HG02798 (cell line): ENCODE measurements around the gene POU3F3.

ENCODE experiments used
- ATAC-seq: cut with Tn5 transposase; IDR thresholded peaks from one replicate; pipeline ENCODE4 v1.9.1; 2021; ENCODE audit warnings: mild to moderate bottlenecking; ENCODE audit not compliant: unreplicated experiment, poor library complexity

Gene POU3F3

GRCh38 chr2:104846786-104847585 lies 6.9 kb upstream of the POU3F3 start:
- ATAC-seq: no peak

DNA sequence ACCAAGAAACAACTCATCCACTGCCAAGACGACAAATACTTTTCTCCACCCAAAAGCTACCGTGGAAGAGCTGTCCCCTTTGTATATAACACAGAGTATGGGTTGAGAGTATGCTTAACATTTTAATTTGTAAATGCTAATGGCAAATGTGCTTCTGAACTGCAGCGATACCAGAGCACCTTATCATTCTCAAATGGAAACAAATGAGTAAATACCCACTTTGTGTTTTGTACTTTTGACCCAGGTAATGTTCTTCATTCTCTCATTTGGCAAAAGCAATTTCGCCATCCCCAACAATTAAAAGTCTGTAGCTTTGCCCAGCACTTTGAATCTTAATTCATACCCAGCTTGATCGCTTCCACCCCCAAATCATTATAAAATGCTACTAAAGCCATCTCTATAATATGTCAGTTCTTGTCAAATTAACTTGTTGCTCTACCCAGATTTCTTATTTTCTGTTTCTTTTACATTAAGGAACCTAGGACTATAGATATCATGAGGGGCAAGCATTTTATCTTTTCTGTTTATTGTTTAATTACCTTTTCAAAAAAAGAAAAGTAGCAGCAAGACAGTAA lies 6.2 kb upstream of the POU3F3 start:
- no peak for ATAC-seq

DNA sequence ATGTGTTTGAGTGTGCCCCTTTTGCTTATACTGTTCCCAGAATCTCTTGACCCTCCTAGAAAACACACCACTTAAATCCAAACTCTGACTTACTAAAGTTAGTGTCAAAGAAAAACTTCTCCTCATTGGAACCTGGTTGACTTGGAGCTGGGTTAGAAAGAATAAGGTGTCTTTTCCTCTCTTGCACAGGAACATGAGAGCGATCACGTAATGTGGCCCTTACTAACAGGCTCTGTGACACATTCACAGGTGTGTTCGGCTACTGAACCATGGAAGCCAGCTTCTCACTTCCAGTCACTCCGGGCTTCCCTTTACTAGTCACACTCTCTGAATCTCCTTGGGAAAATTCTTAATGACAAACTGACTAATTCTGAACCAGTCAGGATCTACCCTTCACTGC lies 5.4 kb upstream of the POU3F3 start:
- no peak for ATAC-seq

GRCh38 chr2:104849101-104849500 lies 4.8 kb upstream of the POU3F3 start:
- no peak for ATAC-seq

GRCh38 chr2:104849618-104850141 lies 4.2 kb upstream of the POU3F3 start:
- peak; percentile 37 for ATAC-seq

DNA sequence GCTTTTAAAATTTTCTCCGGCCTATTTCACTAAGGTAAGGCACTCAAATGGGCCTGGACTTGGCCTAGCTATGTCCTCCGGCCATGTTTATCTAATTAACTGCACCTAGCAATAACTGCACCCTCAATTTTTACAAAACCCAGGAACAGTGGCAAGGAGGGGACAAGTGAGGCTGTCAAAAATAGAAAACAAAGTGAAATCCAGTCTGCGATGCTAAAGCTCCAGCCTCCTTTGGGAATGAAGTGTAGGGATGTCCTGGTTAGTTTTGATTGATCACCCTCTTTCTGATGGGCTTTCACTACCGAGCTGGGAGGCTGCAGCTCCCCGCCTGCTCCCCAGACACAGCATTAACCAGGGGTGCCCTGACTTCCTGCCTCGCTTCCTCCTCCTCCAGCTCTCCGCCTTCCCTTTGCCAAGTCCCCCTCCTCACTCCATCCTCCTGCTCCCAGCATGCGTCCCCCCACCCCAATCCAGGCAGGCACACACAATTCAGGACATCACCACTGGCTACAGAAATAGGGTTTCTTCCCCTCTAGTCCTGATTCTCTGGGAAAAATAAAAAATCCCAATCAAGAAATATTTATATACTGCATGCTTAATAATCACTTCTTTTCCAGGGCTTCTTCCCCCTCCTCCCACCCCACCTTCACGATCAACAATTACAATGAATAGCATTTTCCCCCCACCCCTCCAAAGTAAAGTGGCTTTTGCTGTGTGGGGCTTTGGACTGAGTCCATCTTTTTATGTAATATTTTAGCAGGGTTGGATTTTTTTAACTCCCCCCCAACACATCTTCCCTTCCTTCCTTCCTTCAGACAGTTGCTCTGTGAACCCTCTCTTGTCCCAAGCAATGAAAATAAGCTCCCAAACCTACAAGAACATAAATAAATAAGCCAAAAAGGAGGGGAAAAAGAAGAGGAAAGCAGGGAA lies 3.3 kb upstream of the POU3F3 start:
- no peak for ATAC-seq

DNA sequence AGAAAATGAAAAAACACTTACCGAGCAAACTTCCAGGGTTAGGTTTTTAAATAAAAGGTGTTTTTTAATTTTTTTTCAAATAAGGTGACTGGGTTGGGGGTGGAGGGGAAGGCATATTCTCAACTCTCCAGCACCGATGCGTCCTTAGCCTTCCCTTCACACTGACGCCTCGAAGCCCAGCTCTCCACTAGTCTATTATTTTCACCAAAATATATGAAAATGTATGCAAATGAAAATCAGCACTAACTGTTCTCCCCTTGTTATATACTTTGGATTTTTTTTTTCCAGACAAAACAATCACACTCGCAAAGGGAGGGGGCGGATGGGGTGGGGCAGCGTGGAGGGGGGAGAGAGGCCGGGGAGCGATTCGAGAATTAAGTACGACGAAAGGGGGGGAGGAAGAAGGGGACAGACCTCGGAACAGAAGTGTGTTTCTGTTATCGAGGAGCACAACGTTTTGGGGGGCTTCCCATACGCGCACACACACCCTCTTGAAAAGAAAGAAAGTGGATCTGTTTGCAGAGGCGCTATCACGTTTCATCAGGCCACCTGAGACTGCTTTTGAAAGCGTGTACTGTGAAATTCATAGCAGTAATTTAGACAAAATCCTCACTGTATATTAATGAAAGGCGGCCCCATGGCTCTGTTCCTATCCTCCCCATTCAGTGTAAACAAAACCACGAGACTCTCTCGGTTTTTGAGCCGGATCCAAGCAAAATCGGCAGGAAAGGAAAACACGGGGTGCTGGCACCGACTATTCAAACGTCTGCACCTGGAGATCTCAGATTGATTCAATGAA lies 2.4 kb upstream of the POU3F3 start:
- ATAC-seq: no peak

- no peak for ATAC-seq
These were observed 1.7 kb upstream of the POU3F3 start for GRCh38 chr2:104852090-104852666.

- no peak for ATAC-seq
These were observed 744 bp downstream of the POU3F3 start for GRCh38 chr2:104854498-104855220.

GRCh38 chr2:104855221-104856085 lies 1.5 kb downstream of the POU3F3 start:
- ATAC-seq: no peak

GRCh38 chr2:104856086-104856972 lies 2.4 kb downstream of the POU3F3 start:
- no peak for ATAC-seq

- no peak for ATAC-seq
These were observed 3.0 kb downstream of the POU3F3 start for GRCh38 chr2:104856973-104857261.

DNA sequence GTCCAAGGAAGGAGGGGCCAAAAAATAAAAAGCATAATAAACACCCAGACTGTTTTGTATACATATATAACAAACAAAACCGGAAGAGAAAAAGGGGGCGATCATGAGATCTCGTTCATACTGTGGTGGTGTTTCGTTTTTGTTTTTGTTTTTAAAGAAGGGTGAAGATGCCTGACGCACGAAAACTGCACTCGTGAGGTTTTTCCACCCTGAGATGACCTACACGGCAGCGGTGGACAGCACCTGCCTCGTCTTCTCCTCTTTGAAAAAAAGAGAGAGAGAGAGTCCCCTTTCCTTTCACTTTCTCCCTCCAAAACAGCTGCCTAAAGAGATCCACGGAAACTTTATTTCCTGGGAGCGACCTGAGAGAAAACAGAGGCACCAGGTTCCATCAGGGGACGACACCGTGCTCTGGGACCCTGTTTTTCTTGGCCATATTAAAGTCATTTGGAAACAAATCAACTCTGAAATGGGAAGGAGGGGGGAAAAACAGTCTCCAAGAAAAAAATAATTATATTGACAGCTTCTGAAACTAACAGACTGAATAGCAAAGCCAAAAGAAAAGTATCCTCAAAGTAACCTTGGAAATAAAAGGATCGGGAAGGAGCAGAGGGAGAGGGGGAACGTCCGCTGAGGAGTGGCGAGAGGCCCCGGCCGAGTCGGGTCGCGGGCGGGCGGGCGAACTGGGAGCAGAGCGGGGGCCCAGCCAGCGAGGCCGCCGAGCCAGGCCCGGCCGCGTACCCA lies 3.5 kb downstream of the POU3F3 start:
- ATAC-seq: no peak

- ATAC-seq: no peak
These were observed 4.4 kb downstream of the POU3F3 start for GRCh38 chr2:104858006-104858978.

DNA sequence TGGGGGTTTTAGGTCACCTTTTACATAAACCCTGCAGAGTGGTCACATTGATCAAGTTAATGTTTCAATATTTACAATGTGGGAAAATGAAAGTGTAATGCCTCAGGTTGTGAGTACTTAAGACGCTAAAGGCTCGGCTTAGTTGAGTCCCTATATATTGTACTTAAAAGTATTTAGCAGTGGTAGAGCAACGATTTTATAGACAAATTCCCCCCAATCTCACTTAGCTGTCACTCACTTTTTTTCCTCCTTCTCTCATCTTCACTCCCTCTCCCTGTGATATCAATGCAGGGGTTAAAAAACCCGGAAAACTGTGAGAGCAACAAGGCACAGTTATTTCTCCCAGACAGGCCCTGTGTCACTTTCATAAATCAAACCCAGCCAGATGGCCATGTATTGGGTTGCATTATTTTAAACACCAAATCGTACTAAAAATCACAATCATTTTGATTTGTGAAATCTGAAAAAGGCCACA lies 5.4 kb downstream of the POU3F3 start:
- no peak for ATAC-seq
